ENCODE measurements around the gene HS3ST3A1. TPM values are rescaled to one million over a fixed set of nuclear protein-coding genes. Genes with fewer than 3 reads are reported as not detected.

HS3ST3A1 gene
- total RNA-seq, 1 experiment from 2014 or later = not detected

DNA sequence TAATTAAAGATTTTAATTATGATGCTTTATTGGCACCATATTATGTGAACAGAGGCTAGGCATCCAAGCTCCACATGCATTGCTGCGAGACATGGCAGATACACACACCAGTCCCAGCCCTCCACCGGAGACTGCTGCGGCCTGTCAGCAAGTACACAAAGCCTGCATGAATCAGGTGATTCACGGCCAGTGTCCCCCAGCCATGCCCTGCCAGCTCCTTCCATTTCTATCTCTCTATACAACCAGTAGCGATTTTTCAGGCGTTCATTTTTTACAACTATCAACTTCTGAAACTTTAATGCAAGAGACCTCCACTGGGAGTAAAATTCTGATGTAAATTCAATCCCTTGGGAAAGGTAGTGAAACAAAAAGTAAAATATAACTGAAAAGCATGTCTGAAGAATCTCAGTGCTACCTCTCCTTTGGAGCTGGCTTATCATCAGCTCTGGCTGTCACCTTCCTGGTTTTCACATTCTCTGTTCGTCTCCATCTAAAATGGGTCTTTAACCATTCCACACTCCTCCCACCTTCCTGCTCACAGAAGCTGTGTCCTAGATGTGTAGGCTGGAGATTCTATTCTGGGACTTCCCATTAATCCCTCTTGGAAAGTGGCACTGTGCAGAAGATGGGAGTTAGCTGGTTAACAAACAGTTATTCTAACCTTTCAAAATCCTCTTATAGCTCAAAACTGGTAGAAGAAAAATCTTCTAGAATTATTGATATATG, 32.2 kb downstream of the HS3ST3A1 start:
- H3K36me3 Mint-ChIP-seq (ENCODE audit: insufficient read depth, unreplicated experiment) = no peaks in the 10 kb centered on the region
- Histone ChIP-seq H3K36me3 (ENCODE audit: control insufficient read depth, insufficient read depth, low read length) (no peaks in the 10 kb centered on the region), H3K4me1 (no peaks in the 10 kb centered on the region), H3K9me3 (no peaks in the 10 kb centered on the region), H3K4me3 (ENCODE audit: low read depth, low read length) (no peak overlapping the region), H3K27me3 (replicated peaks; ENCODE audit: control insufficient read depth, insufficient read depth, low read length) (no peaks in the 10 kb centered on the region)
- ChIA-PET POLR2A (no interaction called here), CTCF (no interaction called here)
- no peak for TF ChIP-seq CTCF (IDR thresholded peaks at IDR 0.05; ENCODE audit: insufficient read depth in 1 of 2, low read depth in 1 of 2, low read length in 1 of 2, severe bottlenecking in 1 of 2, unreplicated experiment in 1 of 2)
- no peaks in the 10 kb centered on the region for H3K9me3 Mint-ChIP-seq (ENCODE audit: unreplicated experiment)
- H3K27ac Mint-ChIP-seq (ENCODE audit: unreplicated experiment) = no peak overlapping the region
- no peaks in the 10 kb centered on the region for H3K4me1 Mint-ChIP-seq (ENCODE audit: low read depth, unreplicated experiment)
- no TSS peak for BruUV-seq (replicated peaks)
- intact Hi-C loops (cut with micrococcal nuclease; ENCODE audit: unreplicated experiment) = no loop called here
- H3K27me3 Mint-ChIP-seq (ENCODE audit: insufficient read depth, unreplicated experiment) = no peaks in the 10 kb centered on the region
- no peak overlapping the region for H3K4me3 Mint-ChIP-seq (ENCODE audit: unreplicated experiment)
- no peak for DNase-seq

DNA sequence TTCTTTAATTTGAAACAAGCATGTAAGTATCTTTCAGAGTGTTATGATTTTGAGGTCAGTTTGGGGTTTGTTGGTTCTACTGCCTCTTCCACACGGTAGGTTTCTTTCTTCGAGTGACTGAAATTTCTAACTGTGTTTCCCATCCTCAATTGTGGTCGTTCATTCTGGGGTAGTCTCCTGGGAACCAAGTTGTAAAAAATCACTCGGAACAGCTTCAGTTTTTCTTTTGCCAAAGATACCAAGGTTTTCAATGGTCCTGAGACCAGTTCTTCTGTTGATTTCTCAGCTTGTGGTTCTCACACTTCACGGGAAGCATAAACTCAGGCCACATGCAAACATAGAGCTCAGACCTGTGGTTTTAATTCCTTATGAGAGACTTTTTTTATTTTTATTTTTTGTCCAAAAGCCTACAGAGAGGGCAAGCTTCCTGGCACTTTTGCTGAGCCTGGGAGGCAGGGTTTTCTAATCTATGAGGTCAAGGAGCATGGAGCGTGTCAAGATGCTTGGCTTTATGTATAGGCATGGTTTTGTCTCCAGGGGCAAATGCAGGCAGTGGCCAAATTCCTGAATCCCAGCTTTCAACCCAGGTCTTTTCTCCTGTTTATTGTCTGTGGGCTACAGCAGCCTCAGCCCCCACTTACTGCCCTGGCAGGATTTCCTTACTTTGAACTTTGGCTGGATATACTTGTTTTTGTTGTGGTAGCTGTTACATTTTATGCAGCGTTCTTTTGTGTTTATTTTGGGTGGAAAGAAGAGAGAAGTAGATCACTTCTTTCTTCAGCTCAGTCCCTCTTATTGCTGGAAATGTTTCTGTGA, 32.9 kb downstream of the HS3ST3A1 start:
- ChIA-PET CTCF (no interaction called here), POLR2A (no interaction called here)
- H3K27me3 ChIP-seq (replicated peaks; ENCODE audit: control insufficient read depth, insufficient read depth, low read length) = no peaks in the 10 kb centered on the region
- no peaks in the 10 kb centered on the region for H3K36me3 ChIP-seq (ENCODE audit: control insufficient read depth, insufficient read depth, low read length)
- intact Hi-C loops (cut with micrococcal nuclease; ENCODE audit: unreplicated experiment) = no loop called here
- no peaks in the 10 kb centered on the region for H3K4me1 ChIP-seq
- H3K27ac Mint-ChIP-seq (ENCODE audit: unreplicated experiment) = no peak overlapping the region
- BruUV-seq (replicated peaks) = no TSS peak
- H3K4me3 Mint-ChIP-seq (ENCODE audit: unreplicated experiment) = no peak overlapping the region
- H3K4me1 Mint-ChIP-seq (ENCODE audit: low read depth, unreplicated experiment) = no peaks in the 10 kb centered on the region
- no peaks in the 10 kb centered on the region for H3K36me3 Mint-ChIP-seq (ENCODE audit: insufficient read depth, unreplicated experiment)
- no peaks in the 10 kb centered on the region for H3K27me3 Mint-ChIP-seq (ENCODE audit: insufficient read depth, unreplicated experiment)
- H3K4me3 ChIP-seq (ENCODE audit: low read depth, low read length) = no peak overlapping the region
- no peak for DNase-seq
- no peaks in the 10 kb centered on the region for H3K9me3 Mint-ChIP-seq (ENCODE audit: unreplicated experiment)
- no peaks in the 10 kb centered on the region for H3K9me3 ChIP-seq
- TF ChIP-seq CTCF (IDR thresholded peaks at IDR 0.05; ENCODE audit: insufficient read depth in 1 of 2, low read depth in 1 of 2, low read length in 1 of 2, severe bottlenecking in 1 of 2, unreplicated experiment in 1 of 2) = no peak

GRCh38 chr17:13563866-13564265, 37.9 kb downstream of the HS3ST3A1 start:
- no TSS peak for BruUV-seq (replicated peaks)
- no peak for DNase-seq
- Histone ChIP-seq H3K4me3 (ENCODE audit: low read depth, low read length) (no peak overlapping the region), H3K9me3 (no peaks in the 10 kb centered on the region), H3K27me3 (replicated peaks; ENCODE audit: control insufficient read depth, insufficient read depth, low read length) (no peaks in the 10 kb centered on the region), H3K36me3 (ENCODE audit: control insufficient read depth, insufficient read depth, low read length) (no peaks in the 10 kb centered on the region), H3K4me1 (no peaks in the 10 kb centered on the region)
- Mint-ChIP-seq H3K36me3 (ENCODE audit: insufficient read depth, unreplicated experiment) (no peaks in the 10 kb centered on the region), H3K4me3 (ENCODE audit: unreplicated experiment) (no peak overlapping the region), H3K9me3 (ENCODE audit: unreplicated experiment) (no peaks in the 10 kb centered on the region), H3K27me3 (ENCODE audit: insufficient read depth, unreplicated experiment) (no peaks in the 10 kb centered on the region), H3K4me1 (ENCODE audit: low read depth, unreplicated experiment) (peaks cover 12% of the 10 kb centered on the region), H3K27ac (ENCODE audit: unreplicated experiment) (no peak overlapping the region)
- CTCF ChIA-PET = no interaction called here
- POLR2A ChIA-PET = no interaction called here
- intact Hi-C loops (cut with micrococcal nuclease; ENCODE audit: unreplicated experiment) = no loop called here
- TF ChIP-seq CTCF (IDR thresholded peaks at IDR 0.05; ENCODE audit: insufficient read depth in 1 of 2, low read depth in 1 of 2, low read length in 1 of 2, severe bottlenecking in 1 of 2, unreplicated experiment in 1 of 2) = no peak

Data from Caco-2 (cell line).